H1 (cell line): ENCODE data around the gene STARD4. TPM values are rescaled to one million over a fixed set of nuclear protein-coding genes. Genes with fewer than 3 reads are reported as not detected.

Experiments used
- CTCF ChIA-PET: fragments of 300-600 bp; sonication (Branson Sonifier 250); formaldehyde crosslinking; loops from one replicate; lab custom pipeline; 2021; ENCODE audit not compliant: partially characterized antibody; lab: Charles Lee
- POLR2A ChIA-PET: fragments of 300-600 bp; sonication (Branson Sonifier 250); formaldehyde crosslinking; loops from one replicate; lab custom pipeline; 2021; ENCODE audit warnings: inconsistent platforms; ENCODE audit not compliant: partially characterized antibody; lab: Charles Lee
- DNase-seq, 2 experiments: peaks; one replicate each; pipeline versions ENCODE4 v3.0.0 to v3.0.0-alpha.2; 2010 to 2022; ENCODE audit warnings: low spot score in 2 of 2, low read depth in 1 of 2, mixed read lengths in 1 of 2
- FAIRE-seq: peaks from 2 replicates; lab custom pipeline; 2011; peaks lifted over from hg19 to GRCh38; lab: Jason Lieb, UNC
- H2AFZ ChIP-seq: 2 replicates; pipeline ENCODE4 v1.8.1; 2012; ENCODE audit warnings: low read length, inconsistent platforms
- H2AK5ac ChIP-seq: 2 replicates; pipeline ENCODE4 v1.6.1; 2013; ENCODE audit warnings: low read depth, low read length
- H2BK120ac ChIP-seq: replicated peaks from 2 replicates; pipeline ENCODE3; 2013; ENCODE audit warnings: low read depth, low read length, inconsistent platforms
- H2BK12ac ChIP-seq: 2 replicates; pipeline ENCODE4 v1.6.1; 2013; ENCODE audit warnings: low read depth, low read length
- H2BK15ac ChIP-seq: 2 replicates; pipeline ENCODE4 v1.6.1; 2013; ENCODE audit warnings: low read length
- H2BK20ac ChIP-seq: 2 replicates; pipeline ENCODE4 v1.6.1; 2013; ENCODE audit warnings: low read length
- H2BK5ac ChIP-seq: 2 replicates; pipeline ENCODE4 v1.6.1; 2013; ENCODE audit warnings: low read depth, low read length
- H3K14ac ChIP-seq: 2 replicates; pipeline ENCODE4 v1.6.1; 2013; ENCODE audit warnings: inconsistent platforms; ENCODE audit not compliant: insufficient read length
- H3K18ac ChIP-seq: 2 replicates; pipeline ENCODE4 v1.6.1; 2013; ENCODE audit warnings: low read length; ENCODE audit errors: extremely low read depth
- H3K23ac ChIP-seq: 2 replicates; pipeline ENCODE4 v1.6.1; 2013; ENCODE audit warnings: inconsistent platforms; ENCODE audit not compliant: insufficient read length
- H3K23me2 ChIP-seq: 2 replicates; pipeline ENCODE4 v1.6.1; 2013; ENCODE audit warnings: low read depth, low read length
- H3K27ac ChIP-seq: 2 replicates; pipeline ENCODE4 v1.6.1; 2011; ENCODE audit warnings: low read depth, low read length, inconsistent platforms
- H3K27me3 ChIP-seq, 4 experiments: replicated peaks in 1 of 4; 1 replicate in 1 of 4; 2 replicates in 3 of 4; pipeline versions ENCODE4 v1.6.1 to v1.8.1; 2011 to 2013; ENCODE audit warnings: low read length in 3 of 4, mild to moderate bottlenecking in 3 of 4, inconsistent platforms in 2 of 4, mixed read lengths in 2 of 4, moderate library complexity in 1 of 4; ENCODE audit not compliant: control insufficient read depth in 3 of 4, insufficient read depth in 3 of 4; ENCODE audit errors: extremely low read depth in 1 of 4
- H3K36me3 ChIP-seq, 4 experiments: 2 replicates each; pipeline versions ENCODE4 v1.6.1 to v1.8.1; 2011 to 2013; ENCODE audit warnings: mild to moderate bottlenecking in 4 of 4, low read length in 3 of 4, moderate library complexity in 2 of 4, control low read depth in 1 of 4, inconsistent platforms in 1 of 4; ENCODE audit not compliant: insufficient read depth in 4 of 4, control insufficient read depth in 2 of 4
- H3K4ac ChIP-seq: replicated peaks from 2 replicates; pipeline ENCODE3; 2013; ENCODE audit warnings: low read length, low read depth, mixed read lengths, inconsistent platforms; ENCODE audit not compliant: insufficient read length
- H3K4me1 ChIP-seq, 4 experiments: replicated peaks in 1 of 4; 1 replicate in 1 of 4; 2 replicates in 3 of 4; pipeline versions ENCODE4 v1.6.1 to v1.8.1; 2011 to 2013; ENCODE audit warnings: low read length in 3 of 4, inconsistent platforms in 2 of 4, mixed read lengths in 1 of 4; ENCODE audit not compliant: insufficient read depth in 4 of 4, control insufficient read depth in 3 of 4
- H3K4me2 ChIP-seq, 2 experiments: 2 replicates each; pipeline versions ENCODE4 v1.6.1 to v1.8.1; 2011 to 2013; ENCODE audit warnings: low read depth in 2 of 2, low read length in 2 of 2, control low read depth in 1 of 2, inconsistent platforms in 1 of 2, mild to moderate bottlenecking in 1 of 2; ENCODE audit not compliant: insufficient read depth in 1 of 2
- H3K4me3 ChIP-seq, 4 experiments: fragments of 200-600, 300-600 bp in 1 of 4; sonication (generic), shearing (Covaris generic), sonication (Bioruptor Twin) in 1 of 4; 2 replicates each; pipeline versions ENCODE4 v1.5.1 to v1.8.1; 2011 to 2016; ENCODE audit warnings: low read length in 4 of 4, low read depth in 3 of 4, control low read depth in 2 of 4, inconsistent platforms in 2 of 4, mild to moderate bottlenecking in 2 of 4, mixed read lengths in 1 of 4, moderate library complexity in 1 of 4; ENCODE audit not compliant: insufficient read depth in 2 of 4; ENCODE audit errors: extremely low read depth in 1 of 4
- H3K56ac ChIP-seq: replicated peaks from 2 replicates; pipeline ENCODE3; 2013; ENCODE audit warnings: low read depth, mild to moderate bottlenecking, mixed read lengths, low read length, inconsistent platforms; ENCODE audit not compliant: insufficient read length
- H3K79me1 ChIP-seq: 2 replicates; pipeline ENCODE4 v1.6.1; 2013; ENCODE audit warnings: low read depth, low read length, control low read depth
- H3K79me2 ChIP-seq, 2 experiments: 2 replicates each; pipeline versions ENCODE4 v1.6.1 to v1.8.1; 2012 to 2013; ENCODE audit warnings: low read length in 2 of 2, mild to moderate bottlenecking in 2 of 2, inconsistent platforms in 1 of 2; ENCODE audit not compliant: insufficient read depth in 2 of 2, control insufficient read depth in 1 of 2
- H3K9ac ChIP-seq, 4 experiments: replicated peaks in 1 of 4; 1 replicate in 1 of 4; 2 replicates in 3 of 4; pipeline versions ENCODE4 v1.6.1 to v1.8.1; 2011 to 2013; ENCODE audit warnings: low read depth in 3 of 4, low read length in 3 of 4, control low read depth in 2 of 4, mild to moderate bottlenecking in 2 of 4, moderate library complexity in 2 of 4, inconsistent platforms in 1 of 4; ENCODE audit errors: extremely low read depth in 1 of 4
- H3K9me3 ChIP-seq, 2 experiments: 2 replicates each; pipeline versions ENCODE4 v1.6.1 to v1.8.1; 2012 to 2013; ENCODE audit warnings: mild to moderate bottlenecking in 2 of 2, moderate library complexity in 2 of 2, control low read depth in 1 of 2, inconsistent platforms in 1 of 2, low read depth in 1 of 2, low read length in 1 of 2, mixed read lengths in 1 of 2; ENCODE audit not compliant: insufficient read depth in 2 of 2
- H4K20me1 ChIP-seq, 2 experiments: replicated peaks in 1 of 2; 2 replicates each; pipeline versions ENCODE3 to v1.8.1; 2011 to 2013; ENCODE audit warnings: inconsistent platforms in 2 of 2, low read length in 2 of 2, mild to moderate bottlenecking in 1 of 2; ENCODE audit not compliant: insufficient read depth in 2 of 2, control insufficient read depth in 1 of 2
- H4K5ac ChIP-seq: 2 replicates; pipeline ENCODE4 v1.6.1; 2013; ENCODE audit warnings: low read length, low read depth, mixed read lengths, inconsistent platforms; ENCODE audit not compliant: insufficient read length
- H4K8ac ChIP-seq: 2 replicates; pipeline ENCODE4 v1.8.0; 2013; ENCODE audit warnings: mild to moderate bottlenecking, moderate library complexity, low read length, inconsistent platforms; ENCODE audit not compliant: insufficient read depth; ENCODE audit errors: extremely low read depth
- H4K91ac ChIP-seq: replicated peaks from 2 replicates; pipeline ENCODE3; 2013; ENCODE audit warnings: low read length, mixed read lengths, inconsistent platforms; ENCODE audit not compliant: insufficient read length
- ASH2L ChIP-seq: fragments of 200-600, 300-600 bp; sonication (generic); IDR thresholded peaks from one replicate; pipeline ENCODE4 v1.7.1; 2017; ENCODE audit warnings: low read length
- CBX5 ChIP-seq: fragments of 300-800, 300-1000 bp; sonication (generic); IDR thresholded peaks from 2 replicates; pipeline ENCODE4 v1.7.1; 2016; ENCODE audit warnings: antibody characterized with exemption, low read length, low read depth
- CHD1 ChIP-seq: IDR thresholded peaks from 2 replicates; pipeline ENCODE4 v1.6.1; 2012; ENCODE audit warnings: low read depth, low read length, improper control_type of control experiment
- GABPA ChIP-seq: IDR thresholded peaks from 2 replicates; pipeline ENCODE4 v1.6.1; 2011; ENCODE audit warnings: mild to moderate bottlenecking, low read length, moderate library complexity, borderline replicate concordance; ENCODE audit not compliant: insufficient read depth
- KDM4A ChIP-seq: IDR thresholded peaks from one replicate; pipeline ENCODE4 v1.7.1; 2012; ENCODE audit warnings: low read depth, mild to moderate bottlenecking, moderate library complexity, low read length, inconsistent platforms; ENCODE audit not compliant: severe bottlenecking
- KDM5A ChIP-seq: fragments of 200-600 bp; IDR thresholded peaks from 2 replicates; pipeline ENCODE4 v1.7.1; 2012; ENCODE audit warnings: mild to moderate bottlenecking, low read length, inconsistent platforms, mixed read lengths
- SIRT6 ChIP-seq: IDR thresholded peaks from one replicate; pipeline ENCODE4 v1.7.1; 2012; ENCODE audit warnings: low read length, inconsistent platforms
- SRF ChIP-seq: IDR thresholded peaks from 2 replicates; pipeline ENCODE4 v1.6.1; 2011; ENCODE audit warnings: mild to moderate bottlenecking, low read depth, low read length, moderate library complexity
- SUZ12 ChIP-seq: fragments of 200-600 bp; sonication (generic); IDR thresholded peaks from 2 replicates; pipeline ENCODE4 v1.6.1; 2012; ENCODE audit warnings: mild to moderate bottlenecking, inconsistent platforms, low read length, moderate library complexity, mixed read lengths
- TAF1 ChIP-seq: IDR thresholded peaks from 2 replicates; pipeline ENCODE4 v1.6.1; 2011; ENCODE audit warnings: mild to moderate bottlenecking, low read depth, low read length
- TAF7 ChIP-seq: optimal IDR thresholded peaks from 2 replicates; pipeline ENCODE3; 2011; ENCODE audit warnings: low read depth, mild to moderate bottlenecking, inconsistent platforms, low read length, moderate library complexity, borderline replicate concordance
- TBP ChIP-seq: IDR thresholded peaks from 2 replicates; pipeline ENCODE4 v1.6.1; 2011; ENCODE audit warnings: low read depth, low read length, improper control_type of control experiment
- TCF12 ChIP-seq: IDR thresholded peaks from 2 replicates; pipeline ENCODE4 v1.6.1; 2011; ENCODE audit warnings: low read depth, mild to moderate bottlenecking, low read length
- TEAD4 ChIP-seq: IDR thresholded peaks from 2 replicates; pipeline ENCODE4 v1.6.1; 2012; ENCODE audit warnings: low read depth, low read length, inconsistent platforms, mixed read lengths
- YY1 ChIP-seq: IDR thresholded peaks from 2 replicates; pipeline ENCODE4 v1.6.1; 2011; ENCODE audit warnings: low read depth, mild to moderate bottlenecking, low read length
- WGBS, 2 experiments: shearing (Covaris generic) in 1 of 2; methylation state at CpG; one replicate each; pipeline versions ENCODE4 v1.1.6 to v1.1.7; 2013 to 2015; ENCODE audit warnings: low lambda C conversion rate in 2 of 2, mixed read lengths in 2 of 2, inconsistent platforms in 1 of 2, low coverage in 1 of 2, missing lambda C conversion rate in 1 of 2; ENCODE audit not compliant: insufficient replicate concordance in 2 of 2, insufficient coverage in 1 of 2, insufficient read length in 1 of 2; ENCODE audit errors: extremely low coverage in 1 of 2, missing lambda C conversion rate in 1 of 2; 5-methylcytosine and 5-hydroxymethylcytosine counted together
- polyA plus RNA-seq, 7 experiments: library from polyadenylated mRNA; depleted of rRNA in 3 of 7; stranded (reverse) in 5 of 7; unstranded in 2 of 7; fragments of >200 nt in 5 of 7; fragments of 200-250 nt in 2 of 7; gene quantifications; 1 replicate in 5 of 7; 2 replicates in 1 of 7; 4 replicates in 1 of 7; pipeline versions ENCODE4 v1.2.1 to v1.2.3, GENCODE V29; 2011 to 2013; ENCODE audit warnings: missing spikeins in 2 of 7, mixed read lengths in 2 of 7
- total RNA-seq: library from RNA; stranded (reverse); fragmentation: NEBNext Ultra II Directional; extraction: Animal tissue kit (Norgen Biotek cat#: 25700); gene quantifications from 2 replicates; pipeline ENCODE4 v1.2.1, GENCODE V29; 2021

The STARD4 gene
- total and polyA plus RNA-seq, 2 of the 8 experiments (the other 6 are each of a cell fraction or from before 2014, with no cell fraction given) = 10.8 to 47.9 TPM

DNA sequence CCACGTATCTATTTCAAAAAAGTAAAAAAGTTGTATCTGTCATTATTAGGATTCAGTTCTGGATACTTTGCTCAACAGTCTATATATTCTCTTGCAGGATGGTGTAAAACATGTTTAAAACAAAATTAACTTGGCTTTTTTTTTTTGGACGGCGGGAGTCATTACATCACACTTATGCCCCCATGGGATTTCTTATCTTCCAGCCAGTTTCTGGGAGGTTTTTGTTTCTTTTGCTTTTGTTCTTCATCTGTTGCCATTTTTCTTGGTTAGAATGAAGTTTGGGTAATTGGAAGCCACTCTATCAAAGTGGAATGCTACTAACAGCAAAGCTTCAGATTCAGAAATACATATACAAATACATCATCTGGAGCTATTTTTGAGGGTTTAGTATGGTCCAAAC is 1.8 kb upstream of the STARD4 start:
- H3K18ac ChIP-seq = no peak overlapping the region
- no peak overlapping the region for H3K4ac ChIP-seq
- H3K27me3 ChIP-seq = no peaks in the 10 kb centered on the region
- no peak overlapping the region for H2BK120ac ChIP-seq
- CTCF ChIA-PET = interaction anchor here (1.2 to 4.8 kb wide), 3 partner anchors 11 to 36 kb away, joined by 4 to 27 read pairs (median 5); no protein-coding TSS in a partner anchor
- no peak overlapping the region for H3K56ac ChIP-seq
- H3K9me3 ChIP-seq = no peaks in the 10 kb centered on the region
- H2BK5ac ChIP-seq = no peak overlapping the region
- POLR2A ChIA-PET = interaction anchor here (0.8 kb wide), 1 partner anchor 242 kb away, joined by 5 read pairs; no protein-coding TSS in a partner anchor
- peaks cover 4% of the 10 kb centered on the region for H3K23me2 ChIP-seq
- peaks cover 0 to 30% of the 10 kb centered on the region in 2 experiments; a peak in 3 of 4 replicates for H3K79me2 ChIP-seq
- peak overlapping the region; percentile 22 for H4K91ac ChIP-seq
- H2BK12ac ChIP-seq = no peak overlapping the region
- no peak for FAIRE-seq
- H3K4me2 ChIP-seq = 0 out of 4 replicates have a peak overlapping the region, but pooled peaks of 1 of the 2 experiments have one; percentile 99
- no peak overlapping the region for H2BK15ac ChIP-seq
- peaks cover 0 to 4% of the 10 kb centered on the region in 2 experiments for H4K20me1 ChIP-seq
- no peak overlapping the region for H3K27ac ChIP-seq
- no peak overlapping the region for H2AFZ ChIP-seq
- peaks cover 0 to 11% (median 4%) of the 10 kb centered on the region in 4 experiments; a peak in 3 of 7 replicates for H3K4me1 ChIP-seq
- no peak overlapping the region for H3K14ac ChIP-seq
- H3K23ac ChIP-seq = no peak overlapping the region
- 89% methylated on average over 3 of the region's 3 CpGs; no CpG with 5 or more reads in 1 of the 2 experiments for WGBS, 2 experiments
- no peaks in the 10 kb centered on the region for H3K79me1 ChIP-seq
- H2AK5ac ChIP-seq = no peak overlapping the region
- no peaks in the 10 kb centered on the region for H3K36me3 ChIP-seq
- no peak overlapping the region for H4K8ac ChIP-seq
- H2BK20ac ChIP-seq = no peak overlapping the region
- no peak overlapping the region for H3K9ac ChIP-seq
- no peak overlapping the region for H3K4me3 ChIP-seq
- DNase-seq = no peak
- peak overlapping the region; percentile 60 for H4K5ac ChIP-seq
- TF ChIP-seq CBX5 = no peak
- no peak for TF ChIP-seq TEAD4
- no peak for TF ChIP-seq SIRT6
- no peak for TF ChIP-seq TAF7
- no peak for TF ChIP-seq KDM5A
- TF ChIP-seq CHD1 = no peak
- no peak for TF ChIP-seq SRF
- no peak for TF ChIP-seq SUZ12
- no peak for TF ChIP-seq TCF12
- no peak for TF ChIP-seq TAF1
- no peak for TF ChIP-seq ASH2L
- TF ChIP-seq TBP = no peak
- no peak for TF ChIP-seq YY1
- no peak for TF ChIP-seq KDM4A
- no peak for TF ChIP-seq GABPA
